GM21515 (cell line): ENCODE measurements around the gene ZNF385A.

Experiments used
- ATAC-seq: cut with Tn5 transposase; IDR thresholded peaks from one replicate; pipeline ENCODE4 v1.9.1; 2021; ENCODE audit not compliant: unreplicated experiment

The ZNF385A gene

GRCh38 chr12:54384591-54385041, at the start of gene ZNF385A:
TSS of gene ZNF385A (minus strand) at chr12:54384733. CDS start at chr12:54384514, 219 bp downstream.
- no peak for ATAC-seq

- no peak for ATAC-seq
These were observed 48.3 kb upstream of the ZNF385A start for GRCh38 chr12:54432815-54433164.

GRCh38 chr12:54431911-54432814, 47.6 kb upstream of the ZNF385A start:
- ATAC-seq, result no peak

- ATAC-seq, result no peak
These were observed 46.0 kb upstream of the ZNF385A start for GRCh38 chr12:54430471-54431069.

GRCh38 chr12:54429014-54429471, 44.5 kb upstream of the ZNF385A start:
- no peak for ATAC-seq

- ATAC-seq, result no peak
These were observed 43.8 kb upstream of the ZNF385A start for GRCh38 chr12:54428050-54429013.

GRCh38 chr12:54427106-54427505, 42.6 kb upstream of the ZNF385A start:
- no peak for ATAC-seq

GRCh38 chr12:54426690-54427089, 42.2 kb upstream of the ZNF385A start:
- ATAC-seq, result no peak

GRCh38 chr12:54425702-54426101, 41.2 kb upstream of the ZNF385A start:
- no peak for ATAC-seq

GRCh38 chr12:54424224-54424623, 39.7 kb upstream of the ZNF385A start:
- ATAC-seq, result no peak

- no peak for ATAC-seq
These were observed 39.2 kb upstream of the ZNF385A start for GRCh38 chr12:54423816-54424150.

GRCh38 chr12:54421879-54422250, 37.3 kb upstream of the ZNF385A start:
- ATAC-seq, result no peak

- no peak for ATAC-seq
These were observed 36.8 kb upstream of the ZNF385A start for GRCh38 chr12:54421175-54421878.

- ATAC-seq, result no peak
These were observed 36.2 kb upstream of the ZNF385A start for GRCh38 chr12:54420766-54421144.

GRCh38 chr12:54419088-54419887, 34.8 kb upstream of the ZNF385A start, which contains the start of gene ITGA5:
TSS of gene ITGA5 (minus strand) at chr12:54419266. CDS start at chr12:54419198, 68 bp downstream.
- no peak for ATAC-seq

- ATAC-seq, result no peak
These were observed 34.0 kb upstream of the ZNF385A start for GRCh38 chr12:54418441-54419087.

GRCh38 chr12:54417712-54418440, 33.3 kb upstream of the ZNF385A start:
- ATAC-seq, result no peak
